Measurements from ENCODE around the gene AHNAK2.

- TF ChIP-seq CTCF (IDR thresholded peaks at IDR 0.05; ENCODE audit: insufficient read depth, low read length, poor library complexity, severe bottlenecking): no peak
- TF ChIP-seq EZH2phosphoT487 (conservative IDR thresholded peaks at IDR 0.05; ENCODE audit: low read length): no peak
Measured at GRCh38 chr14:104956290-104956890, 21.8 kb downstream of the AHNAK2 start.
